Measurements from ENCODE around the gene ALG9.

Gene ALG9

GRCh38 chr11:111796696-111797095 is 74.7 kb downstream of the ALG9 start:
- DNase-seq (ENCODE audit: low read depth): no peak
- TF ChIP-seq, protein P1, sequence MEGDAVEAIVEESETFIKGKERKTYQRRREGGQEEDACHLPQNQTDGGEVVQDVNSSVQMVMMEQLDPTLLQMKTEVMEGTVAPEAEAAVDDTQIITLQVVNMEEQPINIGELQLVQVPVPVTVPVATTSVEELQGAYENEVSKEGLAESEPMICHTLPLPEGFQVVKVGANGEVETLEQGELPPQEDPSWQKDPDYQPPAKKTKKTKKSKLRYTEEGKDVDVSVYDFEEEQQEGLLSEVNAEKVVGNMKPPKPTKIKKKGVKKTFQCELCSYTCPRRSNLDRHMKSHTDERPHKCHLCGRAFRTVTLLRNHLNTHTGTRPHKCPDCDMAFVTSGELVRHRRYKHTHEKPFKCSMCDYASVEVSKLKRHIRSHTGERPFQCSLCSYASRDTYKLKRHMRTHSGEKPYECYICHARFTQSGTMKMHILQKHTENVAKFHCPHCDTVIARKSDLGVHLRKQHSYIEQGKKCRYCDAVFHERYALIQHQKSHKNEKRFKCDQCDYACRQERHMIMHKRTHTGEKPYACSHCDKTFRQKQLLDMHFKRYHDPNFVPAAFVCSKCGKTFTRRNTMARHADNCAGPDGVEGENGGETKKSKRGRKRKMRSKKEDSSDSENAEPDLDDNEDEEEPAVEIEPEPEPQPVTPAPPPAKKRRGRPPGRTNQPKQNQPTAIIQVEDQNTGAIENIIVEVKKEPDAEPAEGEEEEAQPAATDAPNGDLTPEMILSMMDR (conservative IDR thresholded peaks at IDR 0.05; ENCODE audit: low read depth, low read length): no peak
- H3K4me3 ChIP-seq (ENCODE audit: low read length): no peak overlapping the region

- DNase-seq (ENCODE audit: low read depth): no peak
- TF ChIP-seq, protein P1 (conservative IDR thresholded peaks at IDR 0.05; ENCODE audit: low read depth, low read length): no peak
- no peak overlapping the region for H3K4me3 ChIP-seq (ENCODE audit: low read length)
Measured at GRCh38 chr11:111795334-111795985, 75.9 kb downstream of the ALG9 start.

GRCh38 chr11:111793863-111794262 is 77.5 kb downstream of the ALG9 start:
- TF ChIP-seq, protein P1 (conservative IDR thresholded peaks at IDR 0.05; ENCODE audit: low read depth, low read length): no peak
- DNase-seq (ENCODE audit: low read depth): peak; percentile 87
- no peak overlapping the region for H3K4me3 ChIP-seq (ENCODE audit: low read length)

DNA sequence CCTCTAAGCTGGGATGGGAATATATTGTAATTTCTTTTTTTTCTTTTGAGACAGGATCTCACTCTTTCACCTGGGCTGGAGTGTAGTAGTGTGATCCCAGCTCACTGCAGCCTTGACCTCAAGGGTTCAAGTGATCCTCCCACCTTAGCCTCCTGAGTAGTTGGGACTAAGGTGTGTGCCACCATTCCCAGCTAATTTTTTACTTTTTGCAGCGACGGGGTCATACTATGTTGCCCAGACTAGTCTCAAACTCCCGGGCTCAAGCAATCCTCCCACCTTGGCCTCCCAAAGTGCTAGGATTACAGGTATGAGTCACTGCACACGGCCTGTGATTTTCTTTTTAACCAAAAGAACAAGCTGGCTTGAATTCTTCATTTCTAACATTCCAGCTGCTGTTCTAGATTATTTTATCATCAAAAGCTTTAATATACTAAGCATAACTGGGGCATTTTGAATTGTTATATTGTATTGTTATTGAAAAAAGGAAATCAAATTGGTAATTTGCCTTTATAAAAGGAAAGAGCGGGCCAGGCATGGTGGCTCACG is 78.4 kb downstream of the ALG9 start:
- DNase-seq (ENCODE audit: low read depth): no peak
- TF ChIP-seq, protein P1 (conservative IDR thresholded peaks at IDR 0.05; ENCODE audit: low read depth, low read length): no peak
- no peak overlapping the region for H3K4me3 ChIP-seq (ENCODE audit: low read length)

GRCh38 chr11:111792314-111792713 is 79.1 kb downstream of the ALG9 start:
- no peak overlapping the region for H3K4me3 ChIP-seq (ENCODE audit: low read length)
- TF ChIP-seq, protein P1 (conservative IDR thresholded peaks at IDR 0.05; ENCODE audit: low read depth, low read length): no peak
- no peak for DNase-seq (ENCODE audit: low read depth)

- TF ChIP-seq, protein P1 (conservative IDR thresholded peaks at IDR 0.05; ENCODE audit: low read depth, low read length): no peak
- no peak for DNase-seq (ENCODE audit: low read depth)
- no peak overlapping the region for H3K4me3 ChIP-seq (ENCODE audit: low read length)
Measured at GRCh38 chr11:111788464-111788863, 82.9 kb downstream of the ALG9 start.

GRCh38 chr11:111788051-111788450 is 83.3 kb downstream of the ALG9 start:
- no peak for DNase-seq (ENCODE audit: low read depth)
- TF ChIP-seq, protein P1 (conservative IDR thresholded peaks at IDR 0.05; ENCODE audit: low read depth, low read length): no peak
- no peak overlapping the region for H3K4me3 ChIP-seq (ENCODE audit: low read length)

Data from retinal pigment epithelial cell (primary cell).